Non-pigmented ciliary epithelial cell (primary cell): ENCODE results near the gene RTKN.
"Not testable (repeated sequence)": the region's sequence is repeated elsewhere in the genome, so short reads cannot be mapped to it uniquely, and the experiment has no call there.

Experiments used
- DNase-seq: peaks from one replicate; pipeline ENCODE4 v3.0.0-alpha.2; 2010; ENCODE audit warnings: low read depth

The RTKN gene

DNA sequence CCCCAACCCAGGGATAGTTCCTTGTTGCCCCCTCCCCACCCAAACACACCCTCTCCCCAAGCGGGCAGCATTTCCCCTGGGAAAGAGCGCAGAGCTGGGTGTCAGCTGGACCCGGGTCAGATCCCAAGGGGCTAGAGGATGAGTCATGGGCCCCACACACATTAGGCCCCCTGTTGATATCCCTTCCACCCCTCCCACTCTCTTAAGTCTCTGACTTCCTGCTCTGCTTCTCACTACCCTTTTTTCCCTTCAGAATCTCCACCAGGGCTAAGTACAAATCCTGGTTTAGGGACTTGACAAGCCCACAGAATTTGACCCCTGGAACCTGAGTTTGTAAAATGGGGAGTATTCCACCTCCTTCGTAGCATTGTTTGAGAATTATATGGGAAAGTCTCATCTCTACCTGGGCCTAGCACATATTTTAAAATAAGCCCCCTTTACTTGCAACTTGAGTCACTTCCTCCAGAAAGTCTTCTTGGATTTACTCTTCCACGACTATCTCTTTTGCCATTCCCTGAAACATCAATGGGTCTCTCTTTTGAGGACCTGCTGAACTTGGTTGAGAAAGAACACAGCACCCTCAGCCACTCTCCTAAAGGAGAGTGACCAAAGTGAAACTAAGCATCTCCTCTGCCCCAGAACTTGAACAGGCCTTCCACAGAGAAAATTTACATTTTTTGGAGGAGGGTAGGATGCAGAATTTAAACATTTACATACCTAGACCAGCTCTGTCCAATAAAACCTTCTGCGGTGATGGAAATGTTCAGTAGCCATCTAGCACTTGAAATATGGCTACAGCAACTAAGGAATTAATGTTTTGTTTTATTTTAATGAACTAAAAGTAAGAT, 4.7 kb downstream of the RTKN start:
- DNase-seq, result no peak

DNA sequence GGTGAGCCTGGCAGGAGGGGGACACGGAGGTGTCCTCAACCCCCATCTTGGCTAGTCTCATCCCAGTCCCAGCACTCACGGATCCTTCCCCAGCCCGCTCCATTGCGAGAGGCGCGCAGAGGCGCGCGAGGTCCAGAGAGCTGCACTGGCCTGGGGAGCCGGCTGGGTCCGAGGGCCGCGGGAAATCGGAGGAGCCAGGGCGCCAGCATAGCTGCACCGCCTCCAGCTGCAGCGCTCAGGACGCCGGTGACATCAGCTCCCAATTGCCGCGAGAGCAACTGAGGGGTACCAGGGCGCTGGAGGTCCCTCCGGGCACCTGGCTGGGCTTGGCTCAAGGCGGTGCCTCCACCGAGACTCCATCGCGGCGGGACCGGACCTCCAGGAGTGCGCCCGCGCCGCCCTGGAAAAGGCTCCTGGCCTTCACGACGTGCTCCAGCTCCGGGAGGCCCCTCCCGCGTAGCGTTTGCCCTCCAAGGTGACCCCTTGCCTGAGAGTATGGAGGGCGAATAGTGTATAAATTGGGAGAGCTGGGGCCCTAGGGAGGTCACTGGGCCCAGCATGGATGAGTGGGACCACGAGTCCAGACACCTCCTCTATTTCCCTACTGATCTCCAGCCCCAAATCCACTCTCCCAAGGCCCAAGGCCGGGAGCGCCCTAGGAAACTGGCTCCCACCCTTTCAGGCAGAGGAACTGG, 5.5 kb downstream of the RTKN start:
- DNase-seq, result no peak

DNA sequence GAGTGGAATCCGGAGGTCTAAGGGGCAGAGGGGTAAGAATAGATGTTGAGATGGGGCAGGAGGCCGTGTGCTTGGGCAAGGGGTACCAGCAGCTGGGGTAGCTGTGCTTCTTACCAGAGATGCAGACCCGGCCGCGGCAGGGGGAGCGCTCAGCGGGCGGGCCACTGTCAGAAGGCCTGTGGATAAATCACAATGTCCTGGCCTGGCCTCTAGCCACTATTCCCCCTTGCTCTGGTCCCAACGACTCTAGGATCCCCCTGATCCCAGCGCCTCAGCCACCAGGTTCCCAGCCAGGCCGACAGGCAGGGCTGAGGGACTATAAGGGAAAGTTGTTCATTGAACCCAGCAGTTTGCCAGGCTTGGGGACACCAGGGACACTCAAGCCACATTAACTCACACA, 11.2 kb downstream of the RTKN start:
- no peak for DNase-seq

DNA sequence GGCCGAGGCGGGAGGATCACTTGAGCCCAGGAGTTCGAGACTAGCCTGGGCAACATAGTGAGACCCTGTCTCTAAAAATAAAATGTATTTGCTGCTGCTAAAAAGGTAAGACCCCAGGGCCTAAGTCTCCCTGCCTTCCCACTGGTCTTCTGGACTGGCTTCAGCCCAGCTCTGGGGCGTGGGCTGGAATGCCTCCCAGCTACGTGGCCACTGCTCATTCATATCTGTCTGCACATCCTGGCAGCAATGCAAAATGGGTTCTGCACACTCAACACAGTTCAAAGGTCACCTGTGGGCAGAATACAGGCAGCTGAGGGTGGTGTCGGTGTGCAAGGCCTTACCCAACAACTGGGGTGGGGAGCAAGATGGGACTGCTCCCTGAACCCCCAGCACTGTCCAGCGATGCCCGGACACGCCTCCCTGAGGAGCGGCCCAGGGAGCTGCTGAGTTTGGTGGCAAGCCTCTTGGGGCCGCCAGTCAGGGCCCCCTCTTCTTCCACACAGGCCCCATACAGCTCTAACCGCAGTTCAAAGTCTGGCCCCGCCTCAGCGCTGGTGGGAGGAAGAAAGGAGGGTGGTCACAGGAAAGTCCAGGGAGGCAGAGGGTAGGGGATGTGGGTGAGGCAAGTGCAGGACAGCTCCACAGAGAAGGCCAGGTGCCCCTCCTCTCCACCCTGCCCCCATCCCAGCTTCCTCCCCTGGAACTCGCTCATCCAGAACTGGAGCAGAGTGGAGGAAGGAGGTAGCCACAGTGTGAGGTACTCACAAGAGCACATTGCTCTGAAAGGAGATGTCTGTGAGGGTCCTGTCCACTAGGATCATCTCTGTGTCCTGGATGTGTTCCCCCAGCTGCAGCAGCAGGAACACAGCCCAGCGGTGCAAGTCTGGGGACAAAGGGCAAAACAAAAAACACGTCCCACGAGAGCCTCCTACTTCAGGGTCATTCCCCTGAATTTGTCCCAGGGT, 12.0 kb downstream of the RTKN start:
- no peak for DNase-seq

DNA sequence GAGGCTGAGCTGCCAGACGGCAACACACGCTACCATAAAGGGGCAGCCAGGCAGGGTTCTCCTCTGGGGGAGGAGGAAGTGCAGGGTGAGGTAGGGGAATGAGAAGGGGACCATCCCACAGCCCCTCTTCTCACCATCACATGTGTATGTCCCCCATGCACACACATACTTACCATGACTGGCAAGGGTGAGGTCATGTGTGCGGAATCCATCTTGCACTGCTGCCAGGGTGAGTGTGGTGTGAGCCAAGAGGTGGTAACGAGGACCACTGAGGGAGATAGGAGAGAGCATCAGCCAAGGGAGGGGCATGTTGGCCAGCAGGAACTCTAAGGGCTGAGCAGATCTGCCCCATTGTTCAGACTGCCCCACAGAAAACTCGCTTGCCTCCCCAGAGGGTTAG, 13.1 kb downstream of the RTKN start:
- DNase-seq, result no peak

DNA sequence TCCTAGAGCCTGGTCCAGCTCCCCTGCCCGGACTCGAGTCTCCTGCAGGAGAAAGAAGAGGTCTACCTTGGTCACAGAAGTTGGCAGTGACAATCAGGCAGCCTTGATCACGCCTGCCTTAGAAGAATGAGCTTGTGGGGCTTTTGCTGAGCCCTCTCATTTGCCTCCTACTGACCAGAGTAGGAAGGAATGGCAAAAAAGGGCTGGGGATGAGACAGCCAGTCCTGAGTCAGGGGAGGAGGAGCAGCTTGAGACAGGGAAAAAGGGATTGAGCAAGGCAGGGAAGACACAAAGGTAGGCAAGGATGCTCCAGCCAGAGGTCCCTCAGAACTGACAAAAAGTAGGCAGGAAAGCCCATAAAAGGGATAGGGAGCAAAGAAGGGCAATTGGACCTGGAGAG, 14.2 kb downstream of the RTKN start:
- no peak for DNase-seq

DNA sequence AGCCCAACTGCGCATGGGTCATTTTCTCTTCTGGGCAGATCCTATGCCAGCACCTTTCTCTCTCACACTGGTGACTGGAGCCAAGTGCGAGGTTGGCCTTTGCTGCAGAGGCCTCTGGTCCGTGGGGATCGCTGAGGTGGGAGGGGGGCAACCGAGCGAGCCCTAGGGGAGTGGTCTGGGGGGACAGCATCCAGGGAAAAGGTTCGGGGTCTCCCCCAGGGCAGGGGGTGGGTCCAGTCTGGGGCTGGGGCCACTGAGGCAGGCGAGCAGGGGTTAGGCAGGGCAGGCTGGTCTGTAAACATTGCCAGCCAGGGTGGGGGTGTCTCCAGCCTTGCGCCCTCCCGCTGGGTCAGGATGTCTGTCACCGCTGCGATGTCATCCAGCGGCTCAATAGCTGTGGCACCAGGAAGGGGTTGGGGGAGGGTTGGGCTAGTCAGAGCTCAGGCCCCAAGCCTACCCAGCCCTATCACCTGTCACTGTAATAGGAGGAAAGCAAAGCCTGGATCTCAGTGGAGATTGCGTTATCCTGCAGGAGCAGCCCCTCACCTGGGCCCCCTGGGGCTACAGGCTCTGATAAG, 15.5 kb downstream of the RTKN start:
- DNase-seq, result no peak

DNA sequence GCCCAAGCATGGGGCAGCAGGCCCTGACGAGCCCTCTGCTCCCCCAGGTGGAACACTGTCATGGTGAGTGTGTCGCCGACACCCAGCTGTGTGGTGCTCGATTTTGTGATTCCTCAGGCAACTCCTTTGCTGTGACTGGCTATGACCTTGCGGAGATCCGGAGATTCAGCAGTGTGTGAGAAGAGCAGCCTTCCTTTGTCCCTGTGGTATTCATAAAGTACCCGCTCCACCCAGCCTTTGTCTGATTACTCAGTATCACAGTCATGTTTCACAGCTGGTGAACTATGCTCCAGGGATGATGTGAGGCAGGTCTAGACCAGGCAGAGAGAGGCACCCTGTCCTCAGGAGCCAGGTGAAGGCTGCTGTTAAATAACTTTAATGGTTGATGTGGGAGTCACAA, 16.2 kb downstream of the RTKN start:
- DNase-seq, result no peak

DNA sequence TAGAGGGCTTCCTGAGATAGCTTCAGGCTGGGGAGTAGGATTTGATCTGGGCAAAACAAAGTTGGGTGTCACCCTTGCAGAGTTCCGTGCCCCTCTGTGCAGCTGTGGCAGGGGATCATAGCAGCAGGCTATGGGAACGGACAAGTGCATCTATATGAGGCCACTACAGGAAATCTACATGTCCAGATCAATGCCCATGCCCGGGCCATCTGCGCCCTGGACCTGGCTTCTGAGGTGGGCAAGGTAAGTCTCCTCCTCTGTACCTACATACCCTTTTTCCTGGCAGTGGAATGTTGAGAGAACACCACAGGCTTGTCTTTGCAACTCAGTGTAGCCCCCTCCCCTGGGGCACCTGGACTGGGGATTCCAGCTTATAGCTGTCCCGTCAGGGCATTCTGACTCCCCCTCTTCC, 16.7 kb downstream of the RTKN start:
- no peak for DNase-seq

DNA sequence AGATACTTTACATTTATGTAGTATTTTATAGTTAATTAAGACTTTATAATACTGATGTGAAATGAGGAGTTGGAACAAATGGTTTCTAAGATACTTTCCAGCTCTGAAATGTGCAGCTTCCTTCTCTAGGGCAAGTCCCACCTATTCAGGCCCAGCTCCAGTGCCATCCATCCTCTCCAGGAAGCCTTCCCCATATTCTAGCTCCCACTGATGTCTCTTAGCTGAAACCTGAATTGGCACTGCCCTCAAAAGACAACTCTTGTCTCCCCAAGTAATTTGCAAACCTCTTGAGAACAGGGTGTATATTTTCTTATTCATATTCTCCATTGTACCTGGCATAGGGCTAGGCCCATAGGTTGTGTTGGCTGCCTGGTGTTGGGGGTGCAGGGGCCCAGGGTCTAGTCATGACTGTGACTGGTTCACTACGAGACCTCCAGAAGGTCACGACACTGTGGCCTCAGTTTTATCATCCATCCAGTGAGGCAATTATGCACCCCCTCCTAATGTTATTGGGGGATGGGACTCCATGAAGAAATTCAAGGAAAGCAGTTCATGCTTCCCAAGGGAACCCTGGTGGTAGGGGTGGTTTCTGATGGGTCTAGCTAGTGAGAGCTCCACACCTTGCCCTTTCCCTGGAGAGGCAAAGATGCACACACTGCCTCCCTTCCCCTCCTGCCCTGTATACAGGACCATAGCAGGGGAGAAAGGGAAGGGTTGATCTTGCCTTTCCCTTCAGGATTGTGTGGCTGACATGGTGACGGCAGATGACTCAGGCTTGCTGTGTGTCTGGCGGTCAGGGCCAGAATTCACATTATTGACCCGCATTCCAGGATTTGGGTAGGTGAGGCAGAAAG, 17.4 kb downstream of the RTKN start:
- no peak for DNase-seq

DNA sequence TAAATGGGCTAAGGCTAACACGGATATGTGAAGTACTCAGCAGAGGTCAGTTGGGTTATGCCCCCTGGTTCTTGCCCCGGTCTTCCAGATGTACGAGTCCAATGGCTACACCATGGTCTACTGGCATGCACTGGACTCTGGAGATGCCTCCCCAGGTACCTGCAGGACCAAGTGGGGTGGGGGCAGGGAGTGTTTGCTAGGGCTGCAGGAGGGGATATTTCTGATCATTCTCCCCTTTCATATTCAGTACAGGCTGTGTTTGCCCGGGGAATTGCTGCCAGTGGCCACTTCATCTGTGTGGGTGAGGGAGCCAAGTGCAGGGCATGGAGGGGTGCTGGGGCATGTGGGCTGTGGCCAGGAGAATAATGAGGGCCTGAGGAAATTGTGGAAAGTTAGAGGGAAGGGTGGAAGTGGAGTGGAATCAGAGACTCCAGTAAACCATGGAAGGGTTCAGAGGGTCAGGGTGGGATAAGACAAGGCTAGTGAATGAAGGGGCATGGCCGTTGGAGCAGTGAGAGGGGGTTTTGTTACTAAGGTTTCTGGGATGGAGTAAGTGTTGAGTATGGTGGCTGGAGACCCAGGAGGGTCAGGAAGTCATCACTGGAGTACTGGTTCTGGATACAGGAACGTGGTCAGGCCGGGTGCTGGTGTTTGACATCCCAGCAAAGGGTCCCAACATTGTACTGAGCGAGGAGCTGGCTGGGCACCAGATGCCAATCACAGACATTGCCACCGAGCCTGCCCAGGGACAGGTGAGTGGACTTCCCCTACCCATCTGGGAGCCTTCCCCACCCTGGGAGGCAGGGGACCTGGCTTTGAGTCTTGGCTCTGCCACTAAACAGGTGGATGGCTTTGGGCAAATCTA, 18.3 kb downstream of the RTKN start:
- DNase-seq, result no peak

DNA sequence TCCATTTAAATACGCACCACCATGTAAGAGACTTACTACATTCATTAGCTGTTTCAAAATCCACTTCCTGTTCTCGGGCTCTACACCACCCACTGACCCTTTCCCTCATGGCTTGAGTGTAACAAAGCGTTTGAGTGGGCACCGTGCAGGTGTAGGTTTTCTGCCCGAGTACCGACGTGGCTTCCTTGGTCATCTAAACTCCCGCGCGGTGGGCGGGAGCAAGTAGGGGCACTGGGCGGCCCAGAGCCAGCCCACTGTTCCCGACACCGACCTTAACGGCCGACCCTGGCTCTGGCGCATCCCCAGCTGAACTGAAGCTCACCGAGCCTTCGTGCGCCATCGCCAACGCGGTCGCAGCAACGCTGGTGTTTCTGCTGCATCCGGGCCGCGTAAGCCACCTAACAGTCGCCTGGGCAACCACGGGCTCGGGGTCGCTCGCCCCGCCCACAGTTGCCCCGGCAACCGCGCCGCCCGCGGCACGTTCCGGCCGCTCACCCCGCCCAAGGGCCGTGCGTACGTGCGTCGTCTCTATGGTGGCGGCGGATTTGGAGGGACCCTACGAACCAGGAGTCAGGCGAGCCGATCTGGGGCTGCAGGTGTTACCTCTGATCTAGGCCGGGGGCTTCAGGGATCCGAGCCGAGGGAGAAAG, 20.4 kb downstream of the RTKN start, which contains the start of the genes C2orf81 and WDR54:
TSS of gene C2orf81 (minus strand) at position 399 of the 650 bp plus-strand sequence. CDS start at position 340, 59 bp downstream.
TSS of gene WDR54 (plus strand) at position 510 of the 650 bp plus-strand sequence. CDS start 424 bp downstream, outside the sequence.
- no peak for DNase-seq

DNA sequence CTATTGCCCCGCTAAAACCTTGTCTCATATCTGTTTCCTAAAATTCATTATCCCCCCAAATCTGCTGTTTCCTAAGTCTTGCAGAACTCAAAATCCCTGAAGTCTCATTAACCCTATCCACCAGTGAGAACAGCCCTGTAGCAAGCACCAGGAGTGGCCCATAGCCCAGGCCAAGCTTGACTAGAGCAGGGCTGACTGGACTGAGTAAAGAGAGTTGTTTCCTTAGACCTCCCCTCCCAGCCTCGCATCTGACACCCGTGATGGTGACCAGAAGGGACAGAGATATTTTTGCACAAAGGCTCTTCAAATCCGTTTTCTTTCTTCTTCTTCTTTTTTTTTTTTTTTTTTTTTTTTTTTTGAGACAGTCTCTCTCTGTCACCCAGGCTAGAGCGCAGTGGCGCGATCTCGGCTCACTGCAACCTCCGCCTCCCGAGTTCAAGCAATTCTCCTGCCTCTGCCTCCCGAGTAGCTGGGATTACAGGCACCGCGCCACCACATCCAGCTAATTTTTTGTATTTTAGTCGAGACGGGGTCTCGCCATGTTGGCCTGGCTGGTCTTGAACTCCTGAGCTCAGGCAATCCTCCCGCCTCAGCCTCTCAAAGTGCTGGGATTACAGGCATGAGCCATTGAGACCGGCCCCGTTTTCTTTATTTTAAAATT, 21.2 kb downstream of the RTKN start:
- DNase-seq, result not testable (repeated sequence)

DNA sequence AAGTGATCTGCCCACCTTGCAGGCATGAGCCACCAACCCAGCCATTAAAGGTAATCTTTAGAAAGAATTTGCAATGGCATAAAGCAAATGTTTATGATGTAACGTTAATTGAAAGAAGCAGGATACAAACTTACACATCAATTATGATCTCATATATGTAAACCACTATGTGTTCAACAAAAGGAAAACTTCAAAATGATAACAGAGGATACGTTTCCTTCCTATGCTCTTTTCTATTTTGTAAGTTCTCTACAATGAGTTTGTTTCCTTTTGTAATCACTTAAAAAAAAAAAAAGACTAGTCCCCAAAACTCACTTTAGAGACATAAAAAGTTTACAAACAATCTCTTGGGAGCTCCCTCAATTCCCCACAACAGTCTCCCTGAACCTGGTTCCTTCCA, 21.7 kb downstream of the RTKN start:
- DNase-seq, result no peak

DNA sequence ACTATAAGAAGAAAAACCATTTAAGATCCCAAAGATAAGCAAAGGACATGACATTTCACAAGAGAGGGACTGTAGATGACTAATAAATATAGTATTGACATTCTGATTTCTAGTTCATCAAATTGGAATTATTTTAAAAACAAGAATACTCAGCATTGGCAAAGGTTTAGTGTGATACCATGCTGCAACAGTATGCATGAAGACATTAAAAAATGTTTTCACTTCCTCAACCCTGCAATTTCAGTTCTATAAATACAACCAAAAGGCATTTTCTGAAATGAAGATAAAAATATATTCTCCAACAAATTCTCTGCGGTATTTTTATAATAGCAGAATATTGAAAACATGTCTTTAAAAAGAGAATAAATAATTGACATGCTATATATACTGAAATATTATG, 22.4 kb downstream of the RTKN start:
- no peak for DNase-seq

DNA sequence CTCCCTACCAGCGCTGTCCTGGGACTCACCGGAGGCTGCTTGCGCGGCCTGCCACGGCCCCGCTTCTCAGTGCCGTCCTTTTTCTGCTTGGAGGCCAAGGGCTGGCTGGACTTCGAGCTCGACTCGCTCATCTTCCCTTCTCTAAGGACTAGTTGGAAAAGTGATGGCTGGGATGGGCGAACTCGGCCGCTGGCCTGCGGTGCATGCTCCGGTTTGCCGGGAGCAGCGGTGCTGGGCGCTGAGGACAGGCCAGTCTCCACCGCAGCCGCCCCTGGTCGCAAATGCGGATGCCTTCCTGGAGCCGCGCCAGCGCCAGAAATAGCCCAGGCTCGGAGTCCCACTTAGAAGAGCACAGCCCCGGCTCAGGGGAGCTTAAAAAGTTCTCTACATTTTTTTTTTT, 23.4 kb downstream of the RTKN start:
- no peak for DNase-seq

DNA sequence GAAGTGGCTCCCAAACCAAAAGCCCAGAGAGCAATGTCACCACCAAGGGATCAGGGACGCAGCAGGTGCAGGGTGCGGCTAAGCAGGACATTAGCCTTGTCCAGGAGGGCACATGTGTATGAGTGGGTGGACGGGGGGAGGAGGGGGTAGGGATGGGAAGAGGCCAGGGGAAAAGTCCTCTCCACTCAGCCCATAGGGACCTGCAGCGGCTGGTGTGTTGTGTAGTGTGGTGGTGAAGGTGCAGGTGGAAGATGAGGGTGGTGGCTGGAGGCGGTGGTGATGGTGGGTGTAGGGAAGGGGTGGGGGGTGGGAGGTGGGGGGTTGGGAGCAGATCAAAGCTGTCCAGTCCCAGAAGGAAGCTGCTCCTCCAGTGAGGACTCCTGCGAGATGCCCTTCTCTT, 24.0 kb downstream of the RTKN start:
- no peak for DNase-seq

DNA sequence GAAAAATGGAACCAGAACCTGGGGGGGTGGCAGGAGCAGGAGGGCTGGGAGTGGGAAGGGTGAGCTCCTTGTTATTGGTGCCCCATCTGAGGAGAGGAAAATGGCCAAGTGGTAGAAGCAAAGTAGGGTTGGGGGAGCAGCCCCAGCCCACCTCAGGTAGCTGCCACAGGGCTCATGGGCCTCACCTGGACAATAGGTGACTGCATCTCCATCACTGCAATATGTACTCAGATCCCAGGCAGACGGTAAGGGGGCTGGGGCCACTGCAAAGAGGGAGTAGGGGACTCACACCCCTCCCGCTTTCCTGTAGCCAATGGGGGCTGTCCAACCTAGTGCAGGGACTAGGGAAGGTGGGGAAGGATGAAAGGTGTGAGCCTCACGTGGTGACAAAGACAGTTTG, 24.5 kb downstream of the RTKN start:
- no peak for DNase-seq

DNA sequence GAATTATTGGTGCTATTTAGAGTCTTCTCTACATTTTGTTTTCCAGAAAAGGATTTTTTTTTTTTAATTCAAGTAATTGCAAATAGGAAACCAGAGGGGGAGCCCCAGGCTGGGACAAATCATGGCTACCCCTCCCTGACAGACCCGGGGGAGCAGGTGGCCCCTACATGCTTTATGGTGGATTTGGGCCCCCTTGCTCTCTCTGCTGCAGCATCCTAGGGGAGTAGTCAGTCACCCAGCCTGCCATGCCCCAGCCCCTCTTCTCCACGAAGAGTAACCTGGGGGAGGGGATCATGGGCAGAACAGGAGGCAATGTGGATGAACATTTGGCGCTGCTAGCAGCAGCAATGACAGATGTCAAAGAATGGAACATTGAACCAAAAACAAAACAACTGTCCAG, 25.0 kb downstream of the RTKN start:
- no peak for DNase-seq
